AG09309 (cell line): ENCODE data around the gene MAP2K5.

Source experiments
- DNase-seq: peaks from one replicate; pipeline ENCODE4 v3.0.0-alpha.2; 2010; ENCODE audit warnings: low read depth
- H3K4me3 ChIP-seq: 2 replicates; pipeline ENCODE4 v1.5.1; 2011; ENCODE audit warnings: mild to moderate bottlenecking, low read depth, low read length, moderate library complexity; ENCODE audit not compliant: control insufficient read depth
- TF ChIP-seq, protein P1 (sequence below): IDR thresholded peaks from 2 replicates; pipeline ENCODE4 v1.5.1; 2011; ENCODE audit warnings: mild to moderate bottlenecking, low read depth, low read length, inconsistent platforms; ENCODE audit not compliant: insufficient read depth, control insufficient read depth; ENCODE audit errors: missing control alignments

The MAP2K5 gene

DNA sequence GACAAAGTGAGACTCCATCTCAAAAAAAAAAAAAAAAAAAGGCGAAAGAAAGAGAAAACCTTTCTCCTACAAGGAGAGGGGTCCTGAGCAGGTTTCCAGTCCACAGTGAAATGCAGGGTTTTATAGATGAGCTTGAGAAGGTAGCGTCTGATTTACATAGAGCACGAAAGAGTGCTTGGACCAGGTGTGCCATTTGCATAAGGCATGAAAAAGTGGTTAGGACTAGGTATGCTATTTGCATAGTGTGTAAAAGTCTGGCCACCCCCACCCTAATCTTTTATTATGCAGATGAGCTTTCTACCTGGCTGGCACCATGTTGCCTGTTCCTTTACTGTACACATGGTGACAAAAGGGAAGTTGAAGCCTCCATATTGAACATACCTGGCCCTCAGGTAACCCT lies 311.0 kb downstream of the MAP2K5 start:
- DNase-seq = no peak
- TF ChIP-seq, protein P1, sequence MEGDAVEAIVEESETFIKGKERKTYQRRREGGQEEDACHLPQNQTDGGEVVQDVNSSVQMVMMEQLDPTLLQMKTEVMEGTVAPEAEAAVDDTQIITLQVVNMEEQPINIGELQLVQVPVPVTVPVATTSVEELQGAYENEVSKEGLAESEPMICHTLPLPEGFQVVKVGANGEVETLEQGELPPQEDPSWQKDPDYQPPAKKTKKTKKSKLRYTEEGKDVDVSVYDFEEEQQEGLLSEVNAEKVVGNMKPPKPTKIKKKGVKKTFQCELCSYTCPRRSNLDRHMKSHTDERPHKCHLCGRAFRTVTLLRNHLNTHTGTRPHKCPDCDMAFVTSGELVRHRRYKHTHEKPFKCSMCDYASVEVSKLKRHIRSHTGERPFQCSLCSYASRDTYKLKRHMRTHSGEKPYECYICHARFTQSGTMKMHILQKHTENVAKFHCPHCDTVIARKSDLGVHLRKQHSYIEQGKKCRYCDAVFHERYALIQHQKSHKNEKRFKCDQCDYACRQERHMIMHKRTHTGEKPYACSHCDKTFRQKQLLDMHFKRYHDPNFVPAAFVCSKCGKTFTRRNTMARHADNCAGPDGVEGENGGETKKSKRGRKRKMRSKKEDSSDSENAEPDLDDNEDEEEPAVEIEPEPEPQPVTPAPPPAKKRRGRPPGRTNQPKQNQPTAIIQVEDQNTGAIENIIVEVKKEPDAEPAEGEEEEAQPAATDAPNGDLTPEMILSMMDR = no peak
- no peak overlapping the region for H3K4me3 ChIP-seq

DNA sequence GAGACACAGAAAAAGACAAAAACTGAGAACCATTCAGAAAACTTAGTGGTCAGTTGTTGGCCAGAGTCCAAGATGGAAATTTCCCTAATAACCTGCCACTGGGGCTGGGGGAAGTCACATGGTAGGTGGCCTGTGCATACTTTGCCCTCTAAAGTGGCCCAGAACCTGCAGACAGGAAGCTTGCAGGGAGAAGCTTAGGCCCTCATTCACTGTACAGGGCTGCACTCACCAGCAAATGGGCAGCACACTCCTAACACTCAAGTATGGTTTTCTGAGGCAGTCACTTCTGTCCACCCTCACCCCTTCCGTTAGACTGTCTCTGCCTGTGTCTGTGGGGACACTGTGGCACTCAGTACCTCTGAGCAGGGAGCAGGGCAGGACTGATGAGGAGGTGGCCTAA lies 311.9 kb downstream of the MAP2K5 start:
- H3K4me3 ChIP-seq = no peak overlapping the region
- TF ChIP-seq, protein P1 = no peak
- no peak for DNase-seq

DNA sequence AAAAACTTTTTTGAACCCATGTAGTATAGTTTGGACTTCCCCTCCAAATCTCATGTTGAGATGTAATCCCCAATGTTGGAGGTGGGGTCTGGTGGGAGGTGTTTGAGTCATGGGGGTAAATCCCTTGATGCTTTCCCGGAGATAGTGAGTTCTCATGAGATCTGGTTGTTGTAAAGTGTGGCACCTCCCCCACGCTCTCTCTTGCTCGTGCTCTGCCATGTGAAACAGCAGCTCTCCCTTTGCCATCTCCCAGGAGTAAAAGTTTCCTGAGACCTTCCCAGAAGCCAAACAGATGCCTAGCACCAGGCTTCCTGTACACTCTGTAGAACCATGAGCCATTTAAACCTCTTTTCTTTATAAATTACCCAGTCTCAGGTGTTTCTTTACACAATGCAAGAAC lies 313.3 kb downstream of the MAP2K5 start:
- no peak overlapping the region for H3K4me3 ChIP-seq
- TF ChIP-seq, protein P1 = no peak
- no peak for DNase-seq
